Breast epithelium (tissue), 4 donors: Measurements from ENCODE around the gene EEF1AKMT3. TPM values are rescaled to one million over a fixed set of nuclear protein-coding genes. Genes with fewer than 3 reads are reported as not detected.
"Not testable (repeated sequence)": the region's sequence is repeated elsewhere in the genome, so short reads cannot be mapped to it uniquely, and the experiment has no call there.

Experiments
- DNase-seq, 2 donors: peaks; one replicate each; pipeline ENCODE4 v3.0.0-alpha.2; 2019; ENCODE audit warnings: low spot score in 2 of 2
- H3K27ac ChIP-seq, 2 donors: fragments of 200-600 bp; sonication (generic) in 1 of 2; one replicate each; pipeline ENCODE4 v1.5.1; 2016 to 2019; ENCODE audit warnings: mild to moderate bottlenecking in 1 of 2
- H3K27me3 ChIP-seq, 2 donors: fragments of 200-600 bp; sonication (generic) in 1 of 2; one replicate each; pipeline versions ENCODE4 v1.5.1 to v1.6.0; 2017 to 2019; ENCODE audit warnings: control low read depth in 1 of 2, mild to moderate bottlenecking in 1 of 2
- H3K36me3 ChIP-seq: fragments of 200-600 bp; one replicate; pipeline ENCODE4 v1.5.1; 2019
- H3K4me1 ChIP-seq, 2 donors: fragments of 200-600 bp; sonication (generic); one replicate each; pipeline ENCODE4 v1.5.1; 2016 to 2019; ENCODE audit warnings: control low read depth in 1 of 2
- H3K4me3 ChIP-seq, 3 donors: fragments of 200-600 bp; sonication (generic); 1 replicate in 2 of 3; 2 replicates in 1 of 3; pipeline ENCODE4 v1.5.1; 2016 to 2019; ENCODE audit warnings: mild to moderate bottlenecking in 3 of 3, moderate library complexity in 2 of 3
- H3K9me3 ChIP-seq, 2 donors: fragments of 200-600 bp; sonication (generic) in 1 of 2; one replicate each; pipeline ENCODE4 v1.5.1; 2016 to 2019; ENCODE audit warnings: control low read depth in 1 of 2
- POLR2A ChIP-seq: fragments of 450-650 bp; IDR thresholded peaks from one replicate; pipeline ENCODE4 v1.6.1; 2016; ENCODE audit warnings: antibody characterized with exemption, mild to moderate bottlenecking, moderate library complexity
- POLR2AphosphoS5 ChIP-seq, 3 donors: sonication (generic); formaldehyde crosslinking; IDR thresholded peaks; one replicate each; pipeline ENCODE4 v1.6.1; 2017; ENCODE audit warnings: antibody characterized with exemption in 3 of 3
- intact Hi-C: fragments of 100-400 bp; cut with DNase I; formaldehyde crosslinking; loops from one replicate; pipeline ENCODE4 v1.15.1; 2023; ENCODE audit warnings: low total_unique reads
- total RNA-seq, 3 donors: library from RNA; depleted of rRNA; stranded (reverse); fragments of >200 nt; gene quantifications; one replicate each; pipeline ENCODE4 v1.1.0, GENCODE V29; 2016
- TF ChIP-seq, protein P1 (sequence below), 3 donors: fragments of 450-650 bp; IDR thresholded peaks; one replicate each; pipeline ENCODE4 v1.5.1; 2016 to 2017; ENCODE audit warnings: antibody characterized with exemption in 3 of 3, mild to moderate bottlenecking in 3 of 3, moderate library complexity in 3 of 3

Gene EEF1AKMT3
- total RNA-seq, 3 donors from 2014 or later: 15.7 to 18.1 (median 16.5) TPM

DNA sequence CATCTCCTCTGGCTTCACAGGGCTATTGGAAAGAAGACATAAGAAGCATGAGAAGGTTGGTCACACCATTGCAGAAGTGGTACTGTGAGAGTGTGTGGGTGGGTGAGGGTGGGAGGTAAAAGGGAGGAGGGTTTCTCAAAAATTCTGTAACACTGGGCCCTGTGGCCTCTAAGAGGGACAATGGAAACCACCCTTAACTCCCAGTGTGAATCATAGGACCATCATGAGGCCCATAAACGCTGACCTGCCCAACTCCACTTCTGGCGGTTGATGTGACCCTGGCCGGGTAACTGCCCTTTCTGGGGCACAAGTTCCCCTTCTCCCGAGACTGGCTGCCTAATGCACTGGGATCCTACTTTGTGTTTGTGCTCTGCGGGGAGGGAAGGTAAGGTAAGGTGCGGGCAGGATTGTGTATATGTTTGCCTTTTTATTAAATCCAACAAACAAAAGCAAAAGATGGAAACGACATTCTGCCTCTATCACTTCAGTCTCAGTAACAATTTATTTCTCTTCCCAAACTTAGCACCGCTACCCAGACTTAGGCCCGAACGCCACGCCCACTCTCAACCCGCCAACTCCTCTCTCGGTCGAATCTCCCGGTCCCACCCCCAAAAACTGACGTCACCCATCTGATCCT, 1.1 kb upstream of the EEF1AKMT3 start:
- intact Hi-C loops: no loop called here

DNA sequence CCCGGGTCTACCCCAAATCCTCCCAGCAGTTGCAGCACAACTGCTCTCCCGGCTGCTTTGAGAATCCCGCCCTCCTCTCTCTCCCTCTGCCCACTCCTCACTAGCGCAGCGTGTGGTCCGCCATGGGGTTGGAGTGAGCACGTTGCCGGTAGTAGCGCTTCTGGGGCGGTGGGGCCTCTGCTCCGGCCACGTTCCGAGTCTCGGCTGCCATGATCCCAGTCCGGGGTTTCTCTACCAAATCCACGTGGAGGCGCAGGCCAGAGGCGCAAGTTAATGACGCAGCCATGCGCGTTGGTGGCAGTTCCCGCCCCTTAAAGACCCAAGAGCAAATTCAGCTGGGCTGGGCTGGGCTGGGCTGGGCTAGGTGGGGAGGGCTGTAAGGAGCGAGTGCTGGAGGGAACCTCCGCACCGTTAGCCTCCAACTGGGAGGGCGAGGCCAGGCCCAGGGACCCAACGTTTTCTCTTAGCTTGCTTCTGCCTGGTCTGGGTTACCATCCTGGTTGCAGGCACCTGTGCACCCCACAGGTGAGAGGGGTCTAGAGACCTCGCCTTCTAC, 463 bp upstream of the EEF1AKMT3 start, which contains the start of gene METTL1:
TSS of gene METTL1 (minus strand) at position 233 of the 556 bp plus-strand sequence. CDS start at position 211, 22 bp downstream.
- H3K27me3 ChIP-seq: no peaks in the 10 kb centered on the region
- peak within 1 kb of the TSS; percentile 94 to 96 for H3K27ac ChIP-seq
- no peaks in the 10 kb centered on the region for H3K36me3 ChIP-seq
- no peaks in the 10 kb centered on the region for H3K9me3 ChIP-seq
- intact Hi-C loops: no loop called here
- peaks cover 0 to 4% of the 10 kb centered on the region in 2 donors for H3K4me1 ChIP-seq
- TF ChIP-seq, protein P1, sequence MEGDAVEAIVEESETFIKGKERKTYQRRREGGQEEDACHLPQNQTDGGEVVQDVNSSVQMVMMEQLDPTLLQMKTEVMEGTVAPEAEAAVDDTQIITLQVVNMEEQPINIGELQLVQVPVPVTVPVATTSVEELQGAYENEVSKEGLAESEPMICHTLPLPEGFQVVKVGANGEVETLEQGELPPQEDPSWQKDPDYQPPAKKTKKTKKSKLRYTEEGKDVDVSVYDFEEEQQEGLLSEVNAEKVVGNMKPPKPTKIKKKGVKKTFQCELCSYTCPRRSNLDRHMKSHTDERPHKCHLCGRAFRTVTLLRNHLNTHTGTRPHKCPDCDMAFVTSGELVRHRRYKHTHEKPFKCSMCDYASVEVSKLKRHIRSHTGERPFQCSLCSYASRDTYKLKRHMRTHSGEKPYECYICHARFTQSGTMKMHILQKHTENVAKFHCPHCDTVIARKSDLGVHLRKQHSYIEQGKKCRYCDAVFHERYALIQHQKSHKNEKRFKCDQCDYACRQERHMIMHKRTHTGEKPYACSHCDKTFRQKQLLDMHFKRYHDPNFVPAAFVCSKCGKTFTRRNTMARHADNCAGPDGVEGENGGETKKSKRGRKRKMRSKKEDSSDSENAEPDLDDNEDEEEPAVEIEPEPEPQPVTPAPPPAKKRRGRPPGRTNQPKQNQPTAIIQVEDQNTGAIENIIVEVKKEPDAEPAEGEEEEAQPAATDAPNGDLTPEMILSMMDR (IDR thresholded peaks at IDR 0.05): peak in 1 of 3 donors; percentile 13
- TF ChIP-seq POLR2A (no peak), POLR2AphosphoS5 (IDR thresholded peaks at IDR 0.05) (peak; percentile 77 to 91 (median 88))
- H3K4me3 ChIP-seq: peak within 1 kb of the TSS; percentile 71 to 88 (median 85)
- DNase-seq: peak; percentile 93 to 94

More for the DNA sequence above, 1.1 kb upstream of the EEF1AKMT3 start:
- Histone ChIP-seq H3K27ac (peak overlapping the region; percentile 94 to 96), H3K4me3 (peak overlapping the region; percentile 71 to 88 (median 85)), H3K27me3 (no peaks in the 10 kb centered on the region), H3K4me1 (peaks cover 4 to 5% of the 10 kb centered on the region in 2 donors), H3K36me3 (no peaks in the 10 kb centered on the region), H3K9me3 (no peaks in the 10 kb centered on the region)
- TF ChIP-seq POLR2AphosphoS5 (IDR thresholded peaks at IDR 0.05): no peak
- TF ChIP-seq, protein P1 (IDR thresholded peaks at IDR 0.05): no peak
- peak; percentile 81 to 83 for DNase-seq

- H3K27me3 ChIP-seq, H3K9me3 ChIP-seq, H3K4me1 ChIP-seq, H3K36me3 ChIP-seq, intact Hi-C loops, H3K4me3 ChIP-seq, H3K27ac ChIP-seq, DNase-seq: not testable (repeated sequence)
These were observed 2.2 kb downstream of the EEF1AKMT3 start for GRCh38 chr12:57774634-57775033.

- Histone ChIP-seq H3K4me3 (no peak overlapping the region), H3K27ac (no peak overlapping the region), H3K4me1 (peaks cover 0 to 4% of the 10 kb centered on the region in 2 donors), H3K27me3 (no peaks in the 10 kb centered on the region), H3K36me3 (no peaks in the 10 kb centered on the region), H3K9me3 (no peaks in the 10 kb centered on the region)
- no peak for DNase-seq
- intact Hi-C loops: no loop called here
- TF ChIP-seq POLR2A (no peak), POLR2AphosphoS5 (IDR thresholded peaks at IDR 0.05) (no peak)
These were observed 2.6 kb downstream of the EEF1AKMT3 start for GRCh38 chr12:57775044-57775443.

- Histone ChIP-seq H3K4me3 (no peak overlapping the region), H3K27ac (no peak overlapping the region), H3K27me3 (no peaks in the 10 kb centered on the region), H3K4me1 (peaks cover 0 to 4% of the 10 kb centered on the region in 2 donors), H3K9me3 (no peaks in the 10 kb centered on the region), H3K36me3 (no peaks in the 10 kb centered on the region)
- TF ChIP-seq, protein P1 (IDR thresholded peaks at IDR 0.05): no peak
- no peak for TF ChIP-seq POLR2A
- TF ChIP-seq POLR2AphosphoS5 (IDR thresholded peaks at IDR 0.05): no peak
- DNase-seq: no peak
- intact Hi-C loops: no loop called here
These were observed 3.3 kb downstream of the EEF1AKMT3 start for GRCh38 chr12:57775563-57776246.

DNA sequence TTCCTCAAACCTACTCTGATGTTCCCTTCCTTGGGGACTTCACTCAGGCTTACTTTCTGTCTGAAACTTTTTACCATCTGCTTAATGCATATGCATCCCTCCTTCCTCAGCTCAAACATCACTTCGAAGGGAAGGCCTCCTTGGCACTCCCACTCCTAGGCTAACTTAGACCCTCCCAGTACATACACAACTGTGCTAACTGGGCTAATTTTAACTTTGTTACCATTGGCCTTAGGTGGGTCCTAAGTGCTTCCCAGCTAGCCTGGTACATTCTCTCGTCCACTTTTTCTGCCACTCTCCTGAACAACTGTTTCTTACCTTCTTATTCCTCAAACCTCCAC, 3.8 kb downstream of the EEF1AKMT3 start:
- H3K9me3 ChIP-seq: no peaks in the 10 kb centered on the region
- H3K27ac ChIP-seq: no peak overlapping the region
- intact Hi-C loops: no loop called here

More for the DNA sequence above, 3.8 kb downstream of the EEF1AKMT3 start:
- TF ChIP-seq POLR2A (no peak), POLR2AphosphoS5 (IDR thresholded peaks at IDR 0.05) (no peak)
- TF ChIP-seq, protein P1 (IDR thresholded peaks at IDR 0.05): no peak
- no peak for DNase-seq
- Histone ChIP-seq H3K36me3 (no peaks in the 10 kb centered on the region), H3K27me3 (no peaks in the 10 kb centered on the region), H3K4me1 (peaks cover 0 to 3% of the 10 kb centered on the region in 2 donors), H3K4me3 (no peak overlapping the region)
